Measurements from ENCODE around the gene PHLDB3.
"Not testable (repeated sequence)": the region's sequence is repeated elsewhere in the genome, so short reads cannot be mapped to it uniquely, and the experiment has no call there.

Gene PHLDB3

GRCh38 chr19:43461303-43461702 is 43.2 kb downstream of the PHLDB3 start:
- Mint-ChIP-seq H3K27me3 (no peaks in the 10 kb centered on the region), H3K27ac (peak overlapping the region; percentile 76), H3K4me1 (ENCODE audit: low read depth) (peaks cover 44% of the 10 kb centered on the region), H3K9me3 (no peaks in the 10 kb centered on the region), H3K36me3 (ENCODE audit: low read depth) (no peaks in the 10 kb centered on the region), H3K4me3 (peak overlapping the region; percentile 89)

DNA sequence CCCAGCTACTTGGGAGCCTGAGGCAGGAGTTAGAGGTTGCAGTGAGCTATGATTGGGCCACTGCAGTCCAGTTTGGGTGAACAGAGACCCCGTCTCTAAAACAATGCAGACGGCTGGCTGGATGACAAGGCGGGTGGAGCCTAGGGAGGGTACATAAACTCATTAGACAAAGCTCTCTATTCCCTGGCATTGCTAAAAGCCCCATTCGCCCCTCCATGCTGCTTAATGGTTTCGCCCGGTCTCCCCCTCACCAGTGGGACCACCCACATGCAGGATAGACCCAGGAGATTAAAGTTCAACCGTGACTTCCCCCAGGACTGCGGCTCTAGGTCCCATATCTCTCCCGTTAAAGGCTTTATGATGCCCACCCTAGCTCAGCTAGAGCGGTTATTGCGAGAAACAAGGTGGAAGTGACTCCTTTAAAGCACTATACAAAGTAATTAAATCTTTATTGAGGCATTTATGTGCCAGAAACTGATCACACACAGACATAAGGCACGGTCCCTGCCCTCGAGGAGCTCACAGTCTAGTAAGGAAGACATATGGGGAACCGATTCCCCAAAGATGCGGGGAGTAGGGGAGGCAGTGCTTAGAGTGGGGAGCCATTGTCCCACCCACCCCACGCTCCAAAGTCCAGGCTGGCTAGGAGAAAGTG is 44.1 kb downstream of the PHLDB3 start:
- Mint-ChIP-seq H3K4me1 (ENCODE audit: low read depth) (peaks cover 44% of the 10 kb centered on the region), H3K36me3 (ENCODE audit: low read depth) (no peaks in the 10 kb centered on the region), H3K27me3 (no peaks in the 10 kb centered on the region), H3K27ac (no peak overlapping the region), H3K9me3 (no peaks in the 10 kb centered on the region), H3K4me3 (no peak overlapping the region)

DNA sequence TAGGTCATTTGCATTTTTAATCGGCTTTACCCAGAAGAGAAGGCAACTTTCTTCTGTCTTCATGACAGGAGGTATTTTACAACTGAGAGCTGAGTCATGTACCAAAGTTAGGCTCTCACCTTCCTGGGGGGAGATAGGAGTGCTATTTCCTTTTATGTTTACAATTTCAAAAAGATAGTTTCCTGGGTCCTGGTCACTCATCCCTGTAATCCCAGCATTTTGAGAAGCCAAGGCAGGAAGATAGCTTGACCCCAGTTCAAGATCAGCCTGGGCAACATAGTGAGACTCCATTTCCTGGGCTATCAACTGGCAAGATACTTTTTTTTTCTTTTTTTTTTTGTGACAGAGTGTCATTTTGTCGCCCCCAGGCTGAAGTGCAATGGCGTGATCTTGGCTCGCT is 46.7 kb downstream of the PHLDB3 start:
- Mint-ChIP-seq H3K4me1 (ENCODE audit: low read depth) (peaks cover 30% of the 10 kb centered on the region), H3K4me3 (no peak overlapping the region), H3K9me3 (no peaks in the 10 kb centered on the region), H3K27me3 (no peaks in the 10 kb centered on the region), H3K36me3 (ENCODE audit: low read depth) (no peaks in the 10 kb centered on the region), H3K27ac (no peak overlapping the region)

- H3K27me3 Mint-ChIP-seq, result no peaks in the 10 kb centered on the region
- no peaks in the 10 kb centered on the region for H3K36me3 Mint-ChIP-seq (ENCODE audit: low read depth)
- no peak overlapping the region for H3K27ac Mint-ChIP-seq
Measured at GRCh38 chr19:43455321-43456113, 49.0 kb downstream of the PHLDB3 start.

GRCh38 chr19:43454031-43454430 is 50.5 kb downstream of the PHLDB3 start:
- H3K9me3 Mint-ChIP-seq, result no peaks in the 10 kb centered on the region
- H3K4me1 Mint-ChIP-seq (ENCODE audit: low read depth), result peaks cover 14% of the 10 kb centered on the region
- H3K27ac Mint-ChIP-seq, result no peak overlapping the region
- no peaks in the 10 kb centered on the region for H3K36me3 Mint-ChIP-seq (ENCODE audit: low read depth)
- no peak overlapping the region for H3K4me3 Mint-ChIP-seq
- no peaks in the 10 kb centered on the region for H3K27me3 Mint-ChIP-seq

More at GRCh38 chr19:43455321-43456113, 49.0 kb downstream of the PHLDB3 start:
- no peaks in the 10 kb centered on the region for H3K9me3 Mint-ChIP-seq
- no peak overlapping the region for H3K4me3 Mint-ChIP-seq
- peaks cover 13% of the 10 kb centered on the region for H3K4me1 Mint-ChIP-seq (ENCODE audit: low read depth)

- no peaks in the 10 kb centered on the region for H3K9me3 Mint-ChIP-seq
- H3K36me3 Mint-ChIP-seq (ENCODE audit: low read depth), result no peaks in the 10 kb centered on the region
- no peak overlapping the region for H3K27ac Mint-ChIP-seq
- H3K27me3 Mint-ChIP-seq, result no peaks in the 10 kb centered on the region
- H3K4me3 Mint-ChIP-seq, result no peak overlapping the region
- H3K4me1 Mint-ChIP-seq (ENCODE audit: low read depth), result peaks cover 14% of the 10 kb centered on the region
Measured at GRCh38 chr19:43452582-43452981, 52.0 kb downstream of the PHLDB3 start.

DNA sequence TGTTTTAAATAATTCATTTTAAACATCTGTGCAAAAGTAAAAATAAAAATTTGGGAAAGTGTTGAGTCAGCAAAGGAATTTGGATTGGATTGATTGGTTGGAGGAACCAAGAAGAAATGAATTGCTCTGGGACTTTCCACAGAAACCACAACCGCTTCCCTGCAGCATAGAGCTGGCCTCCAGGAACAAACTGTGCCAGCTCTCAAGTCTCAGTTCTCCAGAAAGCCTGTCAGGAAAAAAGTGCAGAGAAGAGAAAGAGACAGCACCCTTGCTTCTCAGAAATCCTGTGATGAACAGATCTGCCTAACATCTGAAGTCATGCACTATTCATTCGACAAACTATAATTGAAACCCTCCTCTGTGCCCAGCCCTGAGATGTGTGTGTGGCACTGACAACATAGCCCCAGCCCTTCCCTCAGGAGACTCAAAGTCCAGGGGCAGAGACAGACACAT is 54.0 kb downstream of the PHLDB3 start:
- Mint-ChIP-seq H3K27ac (no peak overlapping the region), H3K27me3 (no peaks in the 10 kb centered on the region), H3K36me3 (ENCODE audit: low read depth) (no peaks in the 10 kb centered on the region), H3K9me3 (no peaks in the 10 kb centered on the region), H3K4me1 (ENCODE audit: low read depth) (peaks cover 18% of the 10 kb centered on the region), H3K4me3 (no peak overlapping the region)

DNA sequence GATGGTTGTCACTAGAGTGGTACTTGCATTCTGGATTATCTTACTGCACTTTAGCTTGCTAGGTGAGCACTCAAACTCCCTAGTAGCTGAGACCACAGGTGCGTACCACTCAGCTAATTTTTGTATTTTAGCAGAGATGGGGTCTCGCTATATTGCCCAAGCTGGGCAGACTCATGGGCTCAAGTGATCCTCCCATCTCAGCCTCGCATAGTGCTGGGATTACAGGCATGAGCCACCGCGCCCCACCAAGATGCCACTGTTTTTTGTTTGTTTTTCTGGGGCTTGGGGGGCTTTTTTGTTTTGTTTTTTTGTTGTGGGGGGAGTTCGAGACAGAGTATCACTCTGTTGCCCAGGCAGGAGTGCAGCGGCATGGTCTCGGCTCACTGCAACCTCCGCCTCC is 56.9 kb downstream of the PHLDB3 start:
- Mint-ChIP-seq H3K4me3 (no peak overlapping the region), H3K9me3 (no peaks in the 10 kb centered on the region), H3K4me1 (ENCODE audit: low read depth) (peaks cover 21% of the 10 kb centered on the region), H3K27ac (no peak overlapping the region), H3K27me3 (no peaks in the 10 kb centered on the region), H3K36me3 (ENCODE audit: low read depth) (no peaks in the 10 kb centered on the region)

GRCh38 chr19:43446746-43447489 is 57.6 kb downstream of the PHLDB3 start:
- Mint-ChIP-seq H3K27ac (no peak overlapping the region), H3K4me3 (no peak overlapping the region), H3K27me3 (no peaks in the 10 kb centered on the region), H3K36me3 (ENCODE audit: low read depth) (no peaks in the 10 kb centered on the region), H3K9me3 (no peaks in the 10 kb centered on the region), H3K4me1 (ENCODE audit: low read depth) (peaks cover 21% of the 10 kb centered on the region)

DNA sequence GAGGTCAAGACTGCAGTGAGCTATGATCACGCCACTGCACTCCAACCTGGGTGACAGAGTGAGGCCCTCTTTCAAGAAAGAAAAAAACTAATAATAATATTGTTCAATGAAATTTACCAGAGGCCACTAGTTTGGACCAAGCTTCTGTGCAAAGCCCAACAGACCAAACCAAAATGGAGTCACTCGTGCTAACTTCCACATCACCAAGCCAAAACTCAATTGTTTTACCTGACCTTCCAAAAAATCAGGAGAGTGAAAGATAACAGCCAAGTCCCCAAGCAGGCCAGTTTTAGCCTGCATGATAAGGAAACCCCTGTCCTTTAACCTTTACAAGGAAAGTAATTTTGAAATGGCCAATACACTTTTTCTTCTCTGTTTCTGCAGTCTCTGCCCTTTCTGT is 59.1 kb downstream of the PHLDB3 start:
- Mint-ChIP-seq H3K27me3 (no peaks in the 10 kb centered on the region), H3K4me3 (no peak overlapping the region), H3K36me3 (ENCODE audit: low read depth) (no peaks in the 10 kb centered on the region), H3K27ac (no peak overlapping the region), H3K4me1 (ENCODE audit: low read depth) (peaks cover 15% of the 10 kb centered on the region), H3K9me3 (no peaks in the 10 kb centered on the region)

DNA sequence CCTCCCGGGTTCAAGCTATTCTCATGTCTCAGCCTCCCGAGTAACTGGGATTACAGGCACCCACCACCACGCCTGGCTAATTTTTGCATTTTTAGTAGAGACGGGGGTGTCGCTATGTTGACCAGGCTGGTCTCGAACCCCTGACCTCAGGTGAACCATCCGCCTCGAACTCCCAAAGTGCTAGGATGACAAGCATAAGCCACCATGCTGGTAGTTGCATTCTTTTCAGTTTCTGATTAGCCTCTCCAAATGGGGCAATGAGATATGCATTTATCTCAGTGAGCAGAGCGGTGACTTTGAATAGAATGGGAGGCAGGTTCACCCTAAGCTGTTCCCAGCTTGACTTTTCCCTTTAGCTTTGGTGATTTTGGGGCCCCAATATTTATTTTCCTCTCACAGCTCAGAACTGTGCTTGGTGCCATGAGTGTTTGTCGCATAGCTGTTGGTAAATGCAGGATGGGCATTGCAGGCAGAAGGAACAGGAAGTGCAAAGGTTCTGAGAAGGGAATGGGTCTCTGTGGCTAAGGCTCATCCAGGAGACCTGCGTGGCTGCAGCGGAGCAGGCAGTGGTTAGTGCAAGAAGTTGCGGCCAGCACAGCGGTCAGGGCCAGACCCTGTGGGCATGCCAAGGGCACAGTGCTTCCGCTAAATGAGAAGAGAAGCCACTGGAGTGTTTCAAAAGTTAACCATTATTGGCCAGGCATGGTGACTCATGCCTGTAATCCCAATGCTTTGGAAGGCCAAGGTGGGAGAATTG is 59.8 kb downstream of the PHLDB3 start:
- Mint-ChIP-seq H3K27me3 (no peaks in the 10 kb centered on the region), H3K4me1 (ENCODE audit: low read depth) (peaks cover 14% of the 10 kb centered on the region), H3K9me3 (no peaks in the 10 kb centered on the region), H3K36me3 (ENCODE audit: low read depth) (no peaks in the 10 kb centered on the region), H3K4me3 (no peak overlapping the region), H3K27ac (no peak overlapping the region)

DNA sequence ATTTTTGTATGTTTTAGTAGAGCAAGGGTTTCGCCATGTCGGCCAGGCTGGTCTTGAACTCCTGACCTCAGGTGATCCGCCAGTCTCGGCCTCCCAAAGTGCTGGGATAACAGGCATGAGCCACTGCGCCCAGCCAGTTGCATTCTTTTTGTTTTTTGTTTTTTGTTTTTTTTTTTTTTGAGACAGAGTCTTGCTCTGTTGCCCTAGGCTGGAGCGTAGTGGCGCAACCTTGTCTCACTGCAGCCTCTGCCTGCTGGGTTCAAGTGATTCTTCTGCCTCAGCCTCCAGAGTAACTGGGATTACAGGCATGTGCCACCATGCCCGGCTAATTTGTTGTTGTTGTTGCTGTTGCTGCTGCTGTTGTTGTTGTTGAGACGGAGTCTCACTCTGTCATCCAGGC is 60.5 kb downstream of the PHLDB3 start:
- H3K9me3 Mint-ChIP-seq; H3K27ac Mint-ChIP-seq; H3K27me3 Mint-ChIP-seq; H3K4me3 Mint-ChIP-seq; H3K36me3 Mint-ChIP-seq (ENCODE audit: low read depth): not testable (repeated sequence)
- peaks cover 20% of the 10 kb centered on the region for H3K4me1 Mint-ChIP-seq (ENCODE audit: low read depth)

GRCh38 chr19:43441716-43442115 is 62.8 kb downstream of the PHLDB3 start:
- Mint-ChIP-seq H3K36me3 (ENCODE audit: low read depth) (no peaks in the 10 kb centered on the region), H3K27me3 (no peaks in the 10 kb centered on the region), H3K4me1 (ENCODE audit: low read depth) (peaks cover 33% of the 10 kb centered on the region), H3K4me3 (no peak overlapping the region), H3K9me3 (no peaks in the 10 kb centered on the region), H3K27ac (no peak overlapping the region)

DNA sequence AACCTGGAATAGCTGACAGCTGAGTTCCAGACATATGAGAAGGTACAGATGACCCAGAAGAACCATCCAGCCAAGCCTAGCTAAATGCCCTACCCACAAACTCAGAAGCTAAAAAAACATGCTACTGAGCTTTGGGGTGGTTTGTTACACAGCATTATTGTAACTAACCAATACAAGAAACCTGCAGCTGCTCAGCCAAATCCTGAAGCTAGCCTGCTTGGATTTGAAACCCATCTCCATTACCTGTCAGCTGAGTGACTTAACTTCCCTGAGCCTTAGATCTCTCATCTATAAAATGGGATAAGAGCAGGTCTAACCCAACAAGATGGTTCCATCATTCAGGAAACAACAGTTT is 64.9 kb downstream of the PHLDB3 start:
- Mint-ChIP-seq H3K36me3 (ENCODE audit: low read depth) (no peaks in the 10 kb centered on the region), H3K4me1 (ENCODE audit: low read depth) (peaks cover 33% of the 10 kb centered on the region), H3K4me3 (no peak overlapping the region), H3K27ac (no peak overlapping the region), H3K27me3 (no peaks in the 10 kb centered on the region), H3K9me3 (no peaks in the 10 kb centered on the region)

Data from stimulated activated naive CD8-positive, alpha-beta T cell treated with anti-CD3 and anti-CD28 coated beads, Interleukin-15, Interleukin-2, amounts not matched to agents 100 ng/mL and 50 ng/mL, for 24 hours (primary cell).